ENCODE results near the gene AKAP6.

Gene AKAP6

DNA sequence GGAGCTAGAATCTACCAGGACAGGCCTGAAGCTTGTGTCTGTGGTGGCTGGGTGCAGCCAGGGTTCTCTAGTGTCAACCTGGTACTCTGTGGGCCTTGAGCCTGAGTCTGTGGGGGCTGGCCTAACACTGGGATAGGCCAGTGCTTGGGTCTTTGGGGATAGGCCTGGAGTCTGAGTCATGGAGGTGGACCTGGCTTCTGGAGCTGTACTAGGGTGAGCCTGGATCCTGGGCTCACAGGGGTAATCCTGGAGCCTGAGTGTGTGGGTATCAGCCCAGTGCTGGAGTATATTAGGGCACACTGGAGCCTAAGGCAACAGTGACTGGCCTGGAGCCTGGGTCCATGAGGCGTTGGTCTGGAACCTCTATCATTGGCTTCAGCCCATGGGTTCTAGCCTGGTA lies 427.1 kb downstream of the AKAP6 start:
- no peak for DNase-seq (ENCODE audit: low read depth)
- H3K4me3 ChIP-seq (ENCODE audit: low read depth, low read length) = no peak overlapping the region
- TF ChIP-seq, protein P1, sequence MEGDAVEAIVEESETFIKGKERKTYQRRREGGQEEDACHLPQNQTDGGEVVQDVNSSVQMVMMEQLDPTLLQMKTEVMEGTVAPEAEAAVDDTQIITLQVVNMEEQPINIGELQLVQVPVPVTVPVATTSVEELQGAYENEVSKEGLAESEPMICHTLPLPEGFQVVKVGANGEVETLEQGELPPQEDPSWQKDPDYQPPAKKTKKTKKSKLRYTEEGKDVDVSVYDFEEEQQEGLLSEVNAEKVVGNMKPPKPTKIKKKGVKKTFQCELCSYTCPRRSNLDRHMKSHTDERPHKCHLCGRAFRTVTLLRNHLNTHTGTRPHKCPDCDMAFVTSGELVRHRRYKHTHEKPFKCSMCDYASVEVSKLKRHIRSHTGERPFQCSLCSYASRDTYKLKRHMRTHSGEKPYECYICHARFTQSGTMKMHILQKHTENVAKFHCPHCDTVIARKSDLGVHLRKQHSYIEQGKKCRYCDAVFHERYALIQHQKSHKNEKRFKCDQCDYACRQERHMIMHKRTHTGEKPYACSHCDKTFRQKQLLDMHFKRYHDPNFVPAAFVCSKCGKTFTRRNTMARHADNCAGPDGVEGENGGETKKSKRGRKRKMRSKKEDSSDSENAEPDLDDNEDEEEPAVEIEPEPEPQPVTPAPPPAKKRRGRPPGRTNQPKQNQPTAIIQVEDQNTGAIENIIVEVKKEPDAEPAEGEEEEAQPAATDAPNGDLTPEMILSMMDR (conservative IDR thresholded peaks at IDR 0.05; ENCODE audit: low read depth, low read length) = no peak

GRCh38 chr14:32756775-32757174 lies 427.7 kb downstream of the AKAP6 start:
- DNase-seq (ENCODE audit: low read depth) = no peak

DNA sequence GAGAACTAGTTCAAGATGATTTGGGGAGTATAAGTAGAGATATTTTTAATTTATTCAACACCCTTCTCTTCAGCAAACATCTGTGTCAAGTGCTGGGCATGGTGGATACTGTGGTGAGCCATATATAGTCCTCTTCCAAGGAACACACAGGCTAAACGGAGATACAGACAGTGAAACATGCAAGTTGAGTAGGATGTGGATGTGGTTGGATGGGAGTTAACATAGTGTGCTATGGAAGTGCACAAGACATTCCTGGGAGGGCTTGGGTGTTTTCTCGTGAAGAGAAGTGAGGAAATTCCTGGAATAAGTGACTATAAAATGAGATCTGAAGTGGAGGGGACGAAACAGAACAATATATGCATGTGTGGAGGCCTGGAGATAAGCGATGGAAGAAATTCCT lies 428.5 kb downstream of the AKAP6 start:
- TF ChIP-seq, protein P1 (conservative IDR thresholded peaks at IDR 0.05; ENCODE audit: low read depth, low read length) = no peak
- H3K4me3 ChIP-seq (ENCODE audit: low read depth, low read length) = no peak overlapping the region
- no peak for DNase-seq (ENCODE audit: low read depth)

More at GRCh38 chr14:32756775-32757174, 427.7 kb downstream of the AKAP6 start:
- H3K4me3 ChIP-seq (ENCODE audit: low read depth, low read length) = no peak overlapping the region
- TF ChIP-seq, protein P1 (conservative IDR thresholded peaks at IDR 0.05; ENCODE audit: low read depth, low read length) = no peak

- peak; percentile 58 for DNase-seq (ENCODE audit: low read depth)
- H3K4me3 ChIP-seq (ENCODE audit: low read depth, low read length) = no peak overlapping the region
- TF ChIP-seq, protein P1 (conservative IDR thresholded peaks at IDR 0.05; ENCODE audit: low read depth, low read length) = no peak
These were observed 432.4 kb downstream of the AKAP6 start for GRCh38 chr14:32761381-32761968.

- peak; percentile 78 for DNase-seq (ENCODE audit: low read depth)
- TF ChIP-seq, protein P1 (conservative IDR thresholded peaks at IDR 0.05; ENCODE audit: low read depth, low read length) = no peak
- no peak overlapping the region for H3K4me3 ChIP-seq (ENCODE audit: low read depth, low read length)
These were observed 433.8 kb downstream of the AKAP6 start for GRCh38 chr14:32762886-32763285.

- H3K4me3 ChIP-seq (ENCODE audit: low read depth, low read length) = no peak overlapping the region
- DNase-seq (ENCODE audit: low read depth) = no peak
- TF ChIP-seq, protein P1 (conservative IDR thresholded peaks at IDR 0.05; ENCODE audit: low read depth, low read length) = no peak
These were observed 434.6 kb downstream of the AKAP6 start for GRCh38 chr14:32763673-32764072.

GRCh38 chr14:32764131-32764530 lies 435.0 kb downstream of the AKAP6 start:
- peak; percentile 49 for DNase-seq (ENCODE audit: low read depth)
- TF ChIP-seq, protein P1 (conservative IDR thresholded peaks at IDR 0.05; ENCODE audit: low read depth, low read length) = no peak
- no peak overlapping the region for H3K4me3 ChIP-seq (ENCODE audit: low read depth, low read length)

All from choroid plexus epithelial cell (primary cell).